ENCODE data around the gene ORC1.

DNA sequence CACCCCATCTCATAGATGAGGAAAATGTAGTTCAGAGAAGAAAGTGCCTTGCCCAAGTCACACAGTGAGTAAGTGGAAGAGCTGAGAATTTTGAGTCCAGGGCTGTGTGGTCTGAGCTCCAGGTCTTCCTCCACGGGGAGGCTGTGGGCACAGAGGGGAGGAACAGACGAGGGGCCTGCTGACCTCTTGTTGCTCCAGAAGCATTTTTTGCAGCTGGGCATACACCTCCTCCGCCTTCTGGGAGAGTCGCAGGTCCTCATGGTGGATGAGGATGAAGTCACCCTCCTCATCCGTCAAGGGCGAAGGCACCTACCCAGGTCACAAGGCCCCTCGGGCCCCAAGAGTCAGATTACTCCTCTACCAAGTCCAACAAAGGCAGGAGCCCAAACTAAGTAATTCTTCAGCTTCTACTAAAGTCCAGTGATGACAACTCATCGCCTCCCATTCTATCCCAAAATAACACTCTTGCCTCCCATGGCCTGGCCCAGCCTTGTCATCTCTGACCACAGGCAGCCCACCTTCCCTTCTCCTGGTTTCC lies 47.3 kb downstream of the ORC1 start:
- TF ChIP-seq, protein P1, sequence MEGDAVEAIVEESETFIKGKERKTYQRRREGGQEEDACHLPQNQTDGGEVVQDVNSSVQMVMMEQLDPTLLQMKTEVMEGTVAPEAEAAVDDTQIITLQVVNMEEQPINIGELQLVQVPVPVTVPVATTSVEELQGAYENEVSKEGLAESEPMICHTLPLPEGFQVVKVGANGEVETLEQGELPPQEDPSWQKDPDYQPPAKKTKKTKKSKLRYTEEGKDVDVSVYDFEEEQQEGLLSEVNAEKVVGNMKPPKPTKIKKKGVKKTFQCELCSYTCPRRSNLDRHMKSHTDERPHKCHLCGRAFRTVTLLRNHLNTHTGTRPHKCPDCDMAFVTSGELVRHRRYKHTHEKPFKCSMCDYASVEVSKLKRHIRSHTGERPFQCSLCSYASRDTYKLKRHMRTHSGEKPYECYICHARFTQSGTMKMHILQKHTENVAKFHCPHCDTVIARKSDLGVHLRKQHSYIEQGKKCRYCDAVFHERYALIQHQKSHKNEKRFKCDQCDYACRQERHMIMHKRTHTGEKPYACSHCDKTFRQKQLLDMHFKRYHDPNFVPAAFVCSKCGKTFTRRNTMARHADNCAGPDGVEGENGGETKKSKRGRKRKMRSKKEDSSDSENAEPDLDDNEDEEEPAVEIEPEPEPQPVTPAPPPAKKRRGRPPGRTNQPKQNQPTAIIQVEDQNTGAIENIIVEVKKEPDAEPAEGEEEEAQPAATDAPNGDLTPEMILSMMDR (IDR thresholded peaks at IDR 0.05) = no peak
- TF ChIP-seq POLR2A (IDR thresholded peaks at IDR 0.05) = no peak
